T-helper 2 cell treated with Interferon-gamma antibody and Interleukin-4, amounts not matched to agents 5 μg/mL and 100 μg/mL, for 36 hours (primary cell): ENCODE data around the gene NUMB.

ENCODE experiments used
- DNase-seq: peaks from one replicate; pipeline ENCODE4 v3.0.0; 2021; ENCODE audit warnings: low spot score
- H3K27ac Mint-ChIP-seq: one replicate; pipeline ENCODE4 v1.8.0; 2021; ENCODE audit warnings: mild to moderate bottlenecking, mixed read lengths
- H3K27me3 Mint-ChIP-seq: one replicate; pipeline ENCODE4 v1.8.0; 2021; ENCODE audit warnings: low read depth, mixed read lengths
- H3K36me3 Mint-ChIP-seq: one replicate; pipeline ENCODE4 v1.8.0; 2021; ENCODE audit warnings: low read depth, mixed read lengths
- H3K4me1 Mint-ChIP-seq: one replicate; pipeline ENCODE4 v1.8.0; 2021; ENCODE audit warnings: low read depth, mixed read lengths
- H3K4me3 Mint-ChIP-seq: one replicate; pipeline ENCODE4 v1.8.0; 2022; ENCODE audit warnings: mild to moderate bottlenecking, moderate library complexity, mixed read lengths
- H3K9me3 Mint-ChIP-seq: one replicate; pipeline ENCODE4 v1.8.0; 2021; ENCODE audit warnings: mixed read lengths

NUMB gene

GRCh38 chr14:73258845-73259611, 199.3 kb downstream of the NUMB start:
- no peak for DNase-seq
- H3K27me3 Mint-ChIP-seq, result no peaks in the 10 kb centered on the region

DNA sequence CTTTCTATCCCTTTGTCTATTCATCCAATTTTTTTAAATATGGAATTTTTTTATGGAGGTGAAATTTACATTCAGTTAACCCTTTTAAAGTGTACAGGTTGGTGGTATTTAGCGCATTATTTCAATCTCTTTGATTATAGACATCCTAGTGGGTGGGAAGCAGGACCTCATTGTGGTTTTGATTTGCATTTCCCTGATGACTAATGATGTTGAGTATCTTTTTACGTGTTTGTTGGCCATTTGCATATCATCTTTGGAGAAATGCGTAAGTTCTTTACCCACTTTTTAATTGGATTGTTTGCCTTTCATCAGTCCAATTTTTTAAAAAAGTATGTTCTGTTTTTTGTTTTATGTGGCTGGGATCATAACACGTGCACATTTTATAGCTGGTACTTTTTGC, 200.3 kb downstream of the NUMB start:
- Mint-ChIP-seq H3K36me3 (no peaks in the 10 kb centered on the region), H3K4me1 (no peaks in the 10 kb centered on the region), H3K27ac (no peak overlapping the region), H3K4me3 (no peak overlapping the region), H3K27me3 (no peaks in the 10 kb centered on the region), H3K9me3 (no peaks in the 10 kb centered on the region)
- no peak for DNase-seq

More at GRCh38 chr14:73258845-73259611, 199.3 kb downstream of the NUMB start:
- Mint-ChIP-seq H3K4me3 (no peak overlapping the region), H3K36me3 (no peaks in the 10 kb centered on the region), H3K27ac (no peak overlapping the region), H3K9me3 (no peaks in the 10 kb centered on the region), H3K4me1 (no peaks in the 10 kb centered on the region)

DNA sequence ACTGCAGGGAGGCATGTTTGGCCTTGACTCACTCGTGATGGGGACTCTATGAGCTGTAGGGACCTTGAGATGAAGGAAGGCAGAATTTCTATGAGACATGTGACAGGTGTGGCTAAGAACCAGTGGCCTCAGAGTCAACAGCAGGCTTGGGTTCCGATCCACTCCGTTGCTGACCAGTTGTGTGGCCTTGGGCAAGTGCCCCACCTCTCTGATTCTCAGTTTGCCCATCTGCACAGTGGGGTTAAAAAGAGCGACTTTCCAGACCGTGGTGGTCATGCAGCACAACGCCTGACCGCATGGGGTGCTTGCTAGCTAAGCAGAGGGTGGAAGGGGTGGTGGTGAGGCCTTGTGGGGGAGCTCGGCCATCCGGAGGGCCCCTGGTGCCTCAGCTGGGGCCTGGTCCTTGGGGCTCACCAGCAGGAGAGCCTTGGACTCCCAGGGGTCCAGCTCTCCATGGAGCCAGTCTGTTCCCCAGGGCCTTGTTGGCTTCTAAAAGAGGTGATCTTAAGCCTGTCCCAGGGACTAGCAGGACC, 202.6 kb downstream of the NUMB start:
- H3K4me3 Mint-ChIP-seq, result no peak overlapping the region
- no peak for DNase-seq
- H3K4me1 Mint-ChIP-seq, result no peaks in the 10 kb centered on the region
- H3K27ac Mint-ChIP-seq, result no peak overlapping the region
- no peaks in the 10 kb centered on the region for H3K36me3 Mint-ChIP-seq
- H3K9me3 Mint-ChIP-seq, result no peaks in the 10 kb centered on the region
- no peaks in the 10 kb centered on the region for H3K27me3 Mint-ChIP-seq

GRCh38 chr14:73255005-73255400, 203.3 kb downstream of the NUMB start:
- no peaks in the 10 kb centered on the region for H3K9me3 Mint-ChIP-seq

DNA sequence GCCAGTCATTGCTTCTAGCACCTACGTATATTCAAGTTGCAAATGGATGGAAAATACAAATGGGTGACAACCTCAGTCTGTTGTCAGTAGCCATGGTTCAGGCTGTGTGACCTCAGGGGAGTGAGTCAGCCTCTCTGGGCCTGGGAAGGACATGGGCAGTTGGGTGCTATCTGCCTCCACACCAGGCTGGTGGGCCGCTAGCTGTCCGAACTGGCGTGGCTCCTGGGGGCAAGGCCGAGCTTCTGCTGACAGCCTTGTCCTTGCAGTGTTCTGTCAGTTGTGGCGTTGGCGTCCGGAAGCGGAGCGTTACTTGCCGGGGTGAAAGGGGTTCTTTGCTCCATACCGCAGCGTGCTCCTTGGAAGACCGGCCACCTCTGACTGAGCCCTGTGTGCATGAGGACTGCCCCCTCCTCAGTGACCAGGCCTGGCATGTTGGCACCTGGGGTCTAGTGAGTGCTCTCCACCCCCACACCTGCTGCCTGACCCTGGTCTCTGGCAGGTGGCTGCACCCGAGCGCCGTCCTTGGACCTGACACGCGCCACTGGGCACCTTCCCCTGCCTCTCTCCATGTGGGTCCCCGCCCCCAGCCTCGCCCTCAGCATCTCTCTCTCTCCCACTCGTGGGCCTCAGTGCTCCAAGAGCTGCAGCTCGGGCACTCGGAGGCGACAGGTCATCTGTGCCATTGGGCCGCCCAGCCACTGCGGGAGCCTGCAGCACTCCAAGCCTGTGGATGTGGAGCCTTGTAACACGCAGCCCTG, 203.9 kb downstream of the NUMB start:
- Mint-ChIP-seq H3K4me1 (no peaks in the 10 kb centered on the region), H3K27ac (no peak overlapping the region), H3K36me3 (no peaks in the 10 kb centered on the region), H3K27me3 (no peaks in the 10 kb centered on the region), H3K4me3 (no peak overlapping the region), H3K9me3 (no peaks in the 10 kb centered on the region)
- no peak for DNase-seq

More at GRCh38 chr14:73255005-73255400, 203.3 kb downstream of the NUMB start:
- no peaks in the 10 kb centered on the region for H3K4me1 Mint-ChIP-seq
- no peaks in the 10 kb centered on the region for H3K27me3 Mint-ChIP-seq
- no peak for DNase-seq
- H3K4me3 Mint-ChIP-seq, result no peak overlapping the region
- no peak overlapping the region for H3K27ac Mint-ChIP-seq
- H3K36me3 Mint-ChIP-seq, result no peaks in the 10 kb centered on the region

DNA sequence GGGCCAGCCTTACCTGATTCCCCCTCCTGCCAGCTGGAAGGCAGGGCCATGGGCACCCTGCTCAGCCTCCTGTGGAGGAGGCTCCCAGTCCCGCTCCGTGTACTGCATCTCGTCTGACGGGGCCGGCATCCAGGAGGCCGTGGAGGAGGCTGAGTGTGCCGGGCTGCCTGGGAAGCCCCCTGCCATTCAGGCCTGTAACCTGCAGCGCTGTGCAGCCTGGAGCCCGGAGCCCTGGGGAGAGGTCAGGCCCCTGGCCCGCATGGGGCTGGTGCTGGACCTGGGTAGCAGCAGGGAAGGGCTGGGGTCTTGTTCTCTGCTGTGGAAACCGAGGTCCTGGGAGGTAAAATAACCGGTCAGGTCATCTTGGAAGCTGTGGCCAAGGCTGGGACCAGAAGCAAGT, 204.6 kb downstream of the NUMB start:
- Mint-ChIP-seq H3K4me3 (no peak overlapping the region), H3K4me1 (peaks cover 2% of the 10 kb centered on the region), H3K27ac (no peak overlapping the region), H3K9me3 (no peaks in the 10 kb centered on the region), H3K27me3 (no peaks in the 10 kb centered on the region), H3K36me3 (no peaks in the 10 kb centered on the region)
- DNase-seq, result no peak

DNA sequence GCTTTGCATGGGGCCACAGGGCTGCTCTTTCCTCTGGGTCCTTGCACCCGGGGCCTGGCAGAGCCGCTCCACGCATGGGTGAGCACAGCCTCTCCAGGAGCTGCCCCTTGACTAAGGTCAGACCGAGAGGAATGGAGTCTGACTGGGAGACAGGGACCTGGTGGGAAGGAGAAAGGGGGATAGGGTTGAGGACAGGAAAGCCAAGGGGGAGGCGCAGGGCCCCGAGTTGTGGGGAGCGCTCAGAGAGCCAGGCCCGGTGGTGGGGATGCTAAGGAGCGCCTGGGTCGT, 205.1 kb downstream of the NUMB start:
- no peak for DNase-seq
- no peaks in the 10 kb centered on the region for H3K9me3 Mint-ChIP-seq
- H3K4me3 Mint-ChIP-seq, result no peak overlapping the region
- no peak overlapping the region for H3K27ac Mint-ChIP-seq
- peaks cover 2% of the 10 kb centered on the region for H3K4me1 Mint-ChIP-seq
- no peaks in the 10 kb centered on the region for H3K36me3 Mint-ChIP-seq
- H3K27me3 Mint-ChIP-seq, result no peaks in the 10 kb centered on the region

DNA sequence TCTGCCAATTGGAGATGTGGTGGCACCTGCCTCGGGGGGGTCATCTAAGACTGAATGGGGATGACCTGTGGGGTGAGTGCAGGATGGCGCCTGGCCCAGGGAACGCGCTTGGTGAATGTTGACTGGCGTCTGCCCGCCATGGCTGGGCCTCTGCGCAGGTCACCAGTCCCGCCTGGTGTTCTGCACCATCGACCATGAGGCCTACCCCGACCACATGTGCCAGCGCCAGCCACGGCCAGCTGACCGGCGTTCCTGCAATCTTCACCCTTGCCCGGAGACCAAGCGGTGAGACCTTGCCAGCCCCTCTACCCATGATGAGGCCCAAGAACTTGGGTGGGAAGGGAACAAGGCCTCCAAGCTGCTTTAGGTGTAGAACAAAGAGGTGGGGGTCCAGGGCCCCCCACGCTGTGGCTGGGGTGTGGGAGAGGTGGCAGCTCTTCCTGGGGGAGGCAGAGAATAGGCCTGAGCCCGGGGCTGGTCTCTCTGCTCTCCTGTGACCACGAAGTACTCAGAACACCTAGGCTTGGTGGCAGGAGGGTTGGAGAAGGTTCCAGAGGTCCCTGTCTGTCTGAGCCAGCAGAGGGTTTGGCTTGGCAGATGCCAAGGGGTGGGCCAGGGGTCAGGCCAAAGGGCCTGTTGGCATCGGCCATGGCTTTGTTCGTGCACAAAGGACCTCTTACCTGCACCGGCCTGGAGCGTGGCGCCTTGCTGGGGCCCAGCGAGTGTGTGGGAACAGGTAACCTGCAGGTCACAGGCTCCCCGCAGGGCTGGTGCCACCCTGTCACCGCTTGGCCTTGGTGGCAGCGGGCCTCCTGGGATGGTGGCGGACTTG, 205.6 kb downstream of the NUMB start:
- Mint-ChIP-seq H3K4me1 (peaks cover 7% of the 10 kb centered on the region), H3K36me3 (no peaks in the 10 kb centered on the region), H3K27me3 (no peaks in the 10 kb centered on the region), H3K4me3 (no peak overlapping the region), H3K9me3 (no peaks in the 10 kb centered on the region), H3K27ac (no peak overlapping the region)
- DNase-seq, result no peak

DNA sequence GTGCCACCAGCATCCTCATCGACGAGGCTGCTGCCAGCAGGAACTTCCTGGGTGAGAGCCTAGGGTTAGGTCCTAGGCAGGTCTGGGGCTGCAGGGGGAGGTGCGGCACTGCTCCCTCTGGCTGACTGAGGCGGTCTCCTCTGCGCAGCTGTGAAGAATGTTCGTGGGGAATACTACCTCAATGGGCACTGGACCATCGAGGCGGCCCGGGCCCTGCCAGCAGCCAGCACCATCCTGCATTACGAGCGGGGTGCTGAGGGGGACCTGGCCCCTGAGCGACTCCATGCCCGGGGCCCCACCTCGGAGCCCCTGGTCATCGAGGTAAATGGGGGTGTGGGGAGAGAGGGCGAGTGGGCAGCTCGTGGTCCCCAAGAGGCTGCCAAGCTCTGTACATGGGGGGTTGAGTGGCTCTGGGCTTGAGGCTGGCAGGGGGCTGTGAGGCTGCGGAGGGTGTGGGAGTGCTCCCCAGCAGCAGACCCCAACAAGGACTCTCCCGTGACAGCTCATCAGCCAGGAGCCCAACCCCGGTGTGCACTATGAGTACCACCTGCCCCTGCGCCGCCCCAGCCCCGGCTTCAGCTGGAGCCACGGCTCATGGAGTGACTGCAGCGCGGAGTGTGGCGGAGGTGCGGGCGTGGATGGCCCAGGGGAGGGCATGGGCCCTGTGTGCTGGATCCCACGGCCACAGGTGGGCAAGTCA, 206.7 kb downstream of the NUMB start:
- no peak for DNase-seq
- H3K4me1 Mint-ChIP-seq, result peaks cover 17% of the 10 kb centered on the region
- no peaks in the 10 kb centered on the region for H3K36me3 Mint-ChIP-seq
- no peaks in the 10 kb centered on the region for H3K9me3 Mint-ChIP-seq
- H3K27ac Mint-ChIP-seq, result no peak overlapping the region
- H3K4me3 Mint-ChIP-seq, result no peak overlapping the region
- peaks cover 3% of the 10 kb centered on the region for H3K27me3 Mint-ChIP-seq

DNA sequence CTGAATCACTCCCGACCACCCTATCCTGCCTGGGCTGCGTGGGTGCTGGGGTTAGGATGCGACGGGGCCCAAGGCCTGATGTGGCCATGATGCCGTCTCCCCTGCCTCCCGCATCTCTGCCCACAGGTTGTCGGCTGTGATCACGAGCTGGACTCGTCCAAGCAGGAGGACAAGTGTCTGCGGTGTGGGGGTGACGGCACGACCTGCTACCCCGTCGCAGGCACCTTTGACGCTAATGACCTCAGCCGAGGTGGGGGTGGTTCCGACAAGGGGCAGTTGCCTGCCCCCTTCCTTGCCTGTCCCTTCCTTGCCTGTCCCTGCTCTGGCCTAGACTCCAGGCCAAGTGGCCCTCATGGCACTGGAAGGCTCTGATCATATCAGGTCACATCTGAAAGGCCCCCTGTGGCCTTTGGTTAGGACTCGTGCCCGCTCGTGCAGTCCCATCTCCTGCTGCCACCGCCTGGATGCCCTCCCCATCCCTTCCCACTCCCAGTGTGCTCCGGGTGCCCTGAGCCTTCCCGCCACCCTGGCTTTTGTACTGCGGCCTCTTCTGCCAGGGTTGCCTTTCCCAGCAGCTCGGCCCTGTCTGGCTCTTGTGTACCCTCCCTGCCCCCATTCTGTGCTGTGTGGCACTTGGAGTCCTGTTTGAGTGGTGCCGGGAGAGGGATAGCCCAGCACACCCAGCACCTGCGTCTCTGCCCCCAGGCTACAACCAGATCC, 207.4 kb downstream of the NUMB start:
- peaks cover 6% of the 10 kb centered on the region for H3K27me3 Mint-ChIP-seq
- no peaks in the 10 kb centered on the region for H3K9me3 Mint-ChIP-seq
- H3K4me1 Mint-ChIP-seq, result peaks cover 20% of the 10 kb centered on the region
- no peak for DNase-seq
- no peaks in the 10 kb centered on the region for H3K36me3 Mint-ChIP-seq
- H3K27ac Mint-ChIP-seq, result no peak overlapping the region
- no peak overlapping the region for H3K4me3 Mint-ChIP-seq

GRCh38 chr14:73250317-73250713, 208.0 kb downstream of the NUMB start:
- Mint-ChIP-seq H3K27me3 (peaks cover 6% of the 10 kb centered on the region), H3K27ac (no peak overlapping the region), H3K4me3 (no peak overlapping the region), H3K9me3 (no peaks in the 10 kb centered on the region), H3K36me3 (no peaks in the 10 kb centered on the region), H3K4me1 (peaks cover 20% of the 10 kb centered on the region)
- DNase-seq, result no peak

- no peak for DNase-seq
- H3K27me3 Mint-ChIP-seq, result peaks cover 10% of the 10 kb centered on the region
- H3K36me3 Mint-ChIP-seq, result no peaks in the 10 kb centered on the region
- no peak overlapping the region for H3K4me3 Mint-ChIP-seq
- no peaks in the 10 kb centered on the region for H3K9me3 Mint-ChIP-seq
- no peak overlapping the region for H3K27ac Mint-ChIP-seq
- H3K4me1 Mint-ChIP-seq, result peaks cover 20% of the 10 kb centered on the region
Measured at GRCh38 chr14:73249564-73250316, 208.6 kb downstream of the NUMB start.
